ENCODE results near the gene MAP1LC3A. TPM values are rescaled to one million over a fixed set of nuclear protein-coding genes. Genes with fewer than 3 reads are reported as not detected.

MAP1LC3A gene
- total RNA-seq, 4 donors from 2014 or later = 42.6 to 111 (median 103) TPM

- 81% methylated on average over 11 of the region's 11 CpGs for WGBS
- Histone ChIP-seq H3K27me3 (no peaks in the 10 kb centered on the region), H3K27ac (peak overlapping the region; percentile 14), H3K9me3 (no peaks in the 10 kb centered on the region), H3K4me3 (no peak overlapping the region), H3K4me1 (peaks cover 41% of the 10 kb centered on the region), H3K36me3 (peaks cover 10% of the 10 kb centered on the region)
- TF ChIP-seq POLR2AphosphoS5 (IDR thresholded peaks at IDR 0.05) = no peak
- TF ChIP-seq POLR2A (IDR thresholded peaks at IDR 0.05) = no peak
- TF ChIP-seq CTCF (IDR thresholded peaks at IDR 0.05) = no peak
- TF ChIP-seq EP300 (IDR thresholded peaks at IDR 0.05) = no peak
- DNase-seq (ENCODE audit: low spot score in 2 of 2) = no peak
Observed at GRCh38 chr20:34581341-34582184, 23.0 kb downstream of the MAP1LC3A start.

GRCh38 chr20:34582221-34582620 lies 23.7 kb downstream of the MAP1LC3A start:
- Histone ChIP-seq H3K9me3 (no peaks in the 10 kb centered on the region), H3K27ac (peak overlapping the region; percentile 5), H3K27me3 (no peaks in the 10 kb centered on the region), H3K4me1 (peaks cover 41% of the 10 kb centered on the region), H3K36me3 (peaks cover 15% of the 10 kb centered on the region), H3K4me3 (no peak overlapping the region)
- WGBS = 68% methylated on average over 4 of the region's 4 CpGs
- DNase-seq (ENCODE audit: low spot score in 2 of 2) = no peak
- TF ChIP-seq CTCF (IDR thresholded peaks at IDR 0.05) (no peak), POLR2A (IDR thresholded peaks at IDR 0.05) (no peak), POLR2AphosphoS5 (IDR thresholded peaks at IDR 0.05) (no peak), EP300 (IDR thresholded peaks at IDR 0.05) (no peak)

- no peaks in the 10 kb centered on the region for H3K9me3 ChIP-seq
- H3K36me3 ChIP-seq = peaks cover 15% of the 10 kb centered on the region
- peaks cover 41% of the 10 kb centered on the region for H3K4me1 ChIP-seq
- 82% methylated on average over 4 of the region's 4 CpGs for WGBS
- no peaks in the 10 kb centered on the region for H3K27me3 ChIP-seq
- no peak for TF ChIP-seq EP300 (IDR thresholded peaks at IDR 0.05)
- no peak for TF ChIP-seq CTCF (IDR thresholded peaks at IDR 0.05)
- H3K4me3 ChIP-seq = no peak overlapping the region
- DNase-seq (ENCODE audit: low spot score in 2 of 2) = no peak
- no peak overlapping the region for H3K27ac ChIP-seq
Observed at GRCh38 chr20:34582911-34583310, 24.4 kb downstream of the MAP1LC3A start.

GRCh38 chr20:34583544-34583943 lies 25.0 kb downstream of the MAP1LC3A start:
- peaks cover 20% of the 10 kb centered on the region for H3K36me3 ChIP-seq
- H3K27ac ChIP-seq = no peak overlapping the region
- no peaks in the 10 kb centered on the region for H3K27me3 ChIP-seq
- no peaks in the 10 kb centered on the region for H3K9me3 ChIP-seq
- no peak for TF ChIP-seq EP300 (IDR thresholded peaks at IDR 0.05)
- TF ChIP-seq POLR2A (IDR thresholded peaks at IDR 0.05) = no peak
- TF ChIP-seq CTCF (IDR thresholded peaks at IDR 0.05) = no peak
- TF ChIP-seq POLR2AphosphoS5 (IDR thresholded peaks at IDR 0.05) = no peak
- H3K4me1 ChIP-seq = peaks cover 35% of the 10 kb centered on the region
- no peak for DNase-seq (ENCODE audit: low spot score in 2 of 2)
- WGBS = 78% methylated on average over 6 of the region's 6 CpGs
- H3K4me3 ChIP-seq = no peak overlapping the region

- Histone ChIP-seq H3K27me3 (no peaks in the 10 kb centered on the region), H3K4me3 (no peak overlapping the region), H3K27ac (no peak overlapping the region), H3K36me3 (peaks cover 18% of the 10 kb centered on the region), H3K9me3 (no peaks in the 10 kb centered on the region), H3K4me1 (peaks cover 21% of the 10 kb centered on the region)
- no peak for TF ChIP-seq EP300 (IDR thresholded peaks at IDR 0.05)
- TF ChIP-seq POLR2AphosphoS5 (IDR thresholded peaks at IDR 0.05) = no peak
- TF ChIP-seq POLR2A (IDR thresholded peaks at IDR 0.05) = no peak
- TF ChIP-seq CTCF (IDR thresholded peaks at IDR 0.05) = no peak
- WGBS = 100% methylated on average over 2 of the region's 5 CpGs
- no peak for DNase-seq (ENCODE audit: low spot score in 2 of 2)
Observed at GRCh38 chr20:34585019-34585418, 26.5 kb downstream of the MAP1LC3A start.

All from suprapubic skin (tissue), 4 donors.